GM12878 (cell line): ENCODE measurements around the gene PARP11. TPM values are rescaled to one million over a fixed set of nuclear protein-coding genes. Genes with fewer than 3 reads are reported as not detected.

Experiments used
- IKZF2 ChIP-seq, 2 experiments: fragments of 450-650 bp; IDR thresholded peaks; 2 replicates each; pipeline ENCODE4 v1.6.1; 2017; ENCODE audit warnings: mild to moderate bottlenecking in 2 of 2, moderate library complexity in 2 of 2
- MYC ChIP-seq: IDR thresholded peaks from 2 replicates; pipeline ENCODE4 v1.6.1; 2011; ENCODE audit warnings: mild to moderate bottlenecking, low read length, moderate library complexity, inconsistent platforms; ENCODE audit not compliant: insufficient read depth, insufficient replicate concordance, insufficient read length, severe bottlenecking
- SMARCA5 ChIP-seq: fragments of 450-650 bp; IDR thresholded peaks from 2 replicates; pipeline ENCODE4 v1.6.1; 2017; ENCODE audit warnings: mild to moderate bottlenecking
- SUPT20H ChIP-seq: IDR thresholded peaks from 2 replicates; pipeline ENCODE4 v1.6.1; 2011; ENCODE audit warnings: low read depth, mild to moderate bottlenecking, low read length, moderate library complexity, borderline replicate concordance; ENCODE audit not compliant: control insufficient read depth
- ZBTB4 ChIP-seq: fragments of 450-650 bp; formaldehyde crosslinking; IDR thresholded peaks from 2 replicates; pipeline ENCODE4 v1.4.0; 2022; ENCODE audit warnings: mild to moderate bottlenecking, moderate library complexity
- ZBTB40 ChIP-seq: fragments of 450-650 bp; IDR thresholded peaks from 2 replicates; pipeline ENCODE4 v1.6.1; 2016; ENCODE audit warnings: mild to moderate bottlenecking, moderate library complexity, borderline replicate concordance
- polyA plus RNA-seq, 11 experiments: library from polyadenylated mRNA; depleted of rRNA in 4 of 11; unstranded in 6 of 11; stranded (reverse) in 5 of 11; fragments of >200 nt; fragmentation: Nextera tagmentation in 4 of 11; fragmentation: Illumina TruSeq in 1 of 11; extraction: Ambion mirVana in 4 of 11; extraction: Trizol in 1 of 11; gene quantifications; 1 replicate in 1 of 11; 2 replicates in 10 of 11; pipeline versions ENCODE4 v1.2.1 to v1.2.3, GENCODE V29; 2011 to 2016; ENCODE audit warnings: inconsistent platforms in 2 of 11, missing spikeins in 2 of 11, low read depth in 1 of 11
- total RNA-seq, 4 experiments: library from RNA; depleted of rRNA in 3 of 4; stranded (reverse); fragments of >200 nt in 3 of 4; fragmentation: Illumina TruSeq in 1 of 4; extraction: Trizol in 1 of 4; gene quantifications; 2 replicates each; pipeline versions ENCODE4 v1.2.1 to v1.2.3, GENCODE V29; 2013 to 2021

The PARP11 gene
- total and polyA plus RNA-seq, 10 of the 15 experiments (the other 5 are each of a cell fraction or from before 2014, with no cell fraction given): 3.0 to 14.1 (median 6.3) TPM

- TF ChIP-seq ZBTB4 (CRISPR knock-in tag) (no peak), SMARCA5 (no peak), ZBTB40 (no peak), SUPT20H (no peak), IKZF2 (IDR thresholded peaks at IDR 0.05) (no peak), MYC (no peak)
Observed at GRCh38 chr12:3815094-3815766, 58.0 kb downstream of the PARP11 start (continued).
